NT2/D1 (cell line): ENCODE data around the gene C16orf74.

Experiments
- DNase-seq: peaks from one replicate; pipeline ENCODE4 v3.0.0-alpha.2; 2011; ENCODE audit warnings: low read depth, low spot score
- H3K27me3 ChIP-seq: 2 replicates; pipeline ENCODE4 v1.6.0; 2011; ENCODE audit warnings: mild to moderate bottlenecking; ENCODE audit not compliant: insufficient read length, insufficient read depth
- H3K36me3 ChIP-seq: 2 replicates; pipeline ENCODE4 v1.6.1; 2011; ENCODE audit warnings: mild to moderate bottlenecking, low read length, mixed read lengths; ENCODE audit not compliant: insufficient read depth, insufficient read length
- H3K4me1 ChIP-seq: 2 replicates; pipeline ENCODE4 v1.5.1; 2011; ENCODE audit not compliant: insufficient read depth, insufficient read length
- H3K4me3 ChIP-seq: 2 replicates; pipeline ENCODE4 v1.5.1; 2011; ENCODE audit warnings: low read depth; ENCODE audit not compliant: insufficient read length
- H3K9ac ChIP-seq: 2 replicates; pipeline ENCODE4 v1.6.0; 2011; ENCODE audit warnings: low read depth; ENCODE audit not compliant: insufficient read length
- H3K9me3 ChIP-seq: 2 replicates; pipeline ENCODE4 v1.5.1; 2011; ENCODE audit warnings: mild to moderate bottlenecking, low read length; ENCODE audit not compliant: insufficient read depth
- SUZ12 ChIP-seq: IDR thresholded peaks from 2 replicates; pipeline ENCODE4 v1.6.1; 2011; ENCODE audit not compliant: insufficient read length, insufficient read depth; ENCODE audit errors: extremely low read depth
- YY1 ChIP-seq: IDR thresholded peaks from 2 replicates; pipeline ENCODE4 v1.6.1; 2011; ENCODE audit not compliant: insufficient read length, insufficient read depth
- ZNF274 ChIP-seq: IDR thresholded peaks from 2 replicates; pipeline ENCODE4 v1.6.1; 2011; ENCODE audit warnings: mild to moderate bottlenecking, low read depth, low read length

C16orf74 gene

GRCh38 chr16:85746460-85747215, 4.3 kb downstream of the C16orf74 start:
- TF ChIP-seq YY1 (no peak), ZNF274 (no peak), SUZ12 (no peak)
- peaks cover 4% of the 10 kb centered on the region for H3K36me3 ChIP-seq
- H3K4me3 ChIP-seq: no peak overlapping the region
- peaks cover 20% of the 10 kb centered on the region for H3K4me1 ChIP-seq
- peak overlapping the region; percentile 57 for H3K9ac ChIP-seq
- no peak for DNase-seq
- no peaks in the 10 kb centered on the region for H3K9me3 ChIP-seq
- peaks cover 7% of the 10 kb centered on the region for H3K27me3 ChIP-seq

- TF ChIP-seq ZNF274 (no peak), YY1 (no peak), SUZ12 (no peak)
- Histone ChIP-seq H3K9me3 (no peaks in the 10 kb centered on the region), H3K9ac (peak overlapping the region; percentile 16), H3K36me3 (peaks cover 12% of the 10 kb centered on the region), H3K4me3 (no peak overlapping the region), H3K4me1 (peaks cover 12% of the 10 kb centered on the region), H3K27me3 (no peaks in the 10 kb centered on the region)
- no peak for DNase-seq
These were observed 11.8 kb downstream of the C16orf74 start for GRCh38 chr16:85738923-85739715.

DNA sequence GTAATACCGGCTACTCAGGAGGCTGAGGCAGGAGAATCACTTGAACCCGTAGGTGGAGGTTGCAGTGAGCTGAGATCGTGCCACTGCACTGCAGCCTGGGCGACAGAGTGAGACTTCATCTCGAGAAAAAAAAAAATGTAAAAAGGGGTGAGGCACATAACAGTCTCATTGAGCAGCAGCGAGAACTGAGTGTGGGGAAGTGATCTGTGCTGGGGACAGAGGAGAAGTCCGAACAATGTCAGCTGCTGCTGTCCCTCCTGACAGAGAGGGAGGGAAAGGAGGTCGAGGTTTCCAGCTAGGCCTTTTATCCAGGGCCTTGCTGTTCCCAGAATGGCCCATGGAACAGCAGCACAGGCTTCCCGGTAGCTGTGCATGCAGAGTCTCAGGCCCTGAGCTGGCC, 14.0 kb downstream of the C16orf74 start:
- TF ChIP-seq SUZ12 (no peak), YY1 (no peak), ZNF274 (no peak)
- Histone ChIP-seq H3K36me3 (peaks cover 11% of the 10 kb centered on the region), H3K27me3 (no peaks in the 10 kb centered on the region), H3K9me3 (no peaks in the 10 kb centered on the region), H3K4me3 (no peak overlapping the region), H3K4me1 (peaks cover 15% of the 10 kb centered on the region), H3K9ac (no peak overlapping the region)
- no peak for DNase-seq

GRCh38 chr16:85735946-85736345, 14.9 kb downstream of the C16orf74 start:
- Histone ChIP-seq H3K9me3 (no peaks in the 10 kb centered on the region), H3K9ac (no peak overlapping the region), H3K4me3 (no peak overlapping the region), H3K27me3 (no peaks in the 10 kb centered on the region), H3K4me1 (peaks cover 15% of the 10 kb centered on the region), H3K36me3 (peaks cover 4% of the 10 kb centered on the region)
- no peak for TF ChIP-seq YY1
- no peak for TF ChIP-seq ZNF274
- no peak for TF ChIP-seq SUZ12
- no peak for DNase-seq

DNA sequence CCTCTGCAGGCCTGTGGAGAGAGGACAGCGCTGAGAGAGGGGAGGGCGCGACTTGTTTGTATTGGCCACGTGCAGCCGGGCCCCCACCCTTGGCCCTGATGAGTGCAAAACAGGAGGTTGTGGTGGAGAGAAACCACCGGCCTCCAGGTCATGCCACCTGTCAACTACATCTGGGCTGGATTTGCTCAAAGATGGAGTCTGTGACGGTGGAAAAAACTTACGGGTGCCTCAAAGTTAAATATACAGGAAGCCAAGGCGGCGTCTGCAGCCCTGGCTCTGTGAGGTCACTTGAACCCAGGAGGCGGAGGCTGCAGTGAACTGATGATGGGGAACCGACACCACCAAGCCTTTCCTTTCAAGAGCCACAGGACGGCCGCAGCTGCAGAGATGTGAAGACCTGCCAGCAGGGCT, 15.7 kb downstream of the C16orf74 start:
- DNase-seq: no peak
- no peaks in the 10 kb centered on the region for H3K27me3 ChIP-seq
- H3K4me3 ChIP-seq: no peak overlapping the region
- H3K9me3 ChIP-seq: no peaks in the 10 kb centered on the region
- H3K36me3 ChIP-seq: peaks cover 2% of the 10 kb centered on the region
- H3K9ac ChIP-seq: no peak overlapping the region
- peaks cover 15% of the 10 kb centered on the region for H3K4me1 ChIP-seq
- no peak for TF ChIP-seq YY1
- no peak for TF ChIP-seq SUZ12
- no peak for TF ChIP-seq ZNF274

DNA sequence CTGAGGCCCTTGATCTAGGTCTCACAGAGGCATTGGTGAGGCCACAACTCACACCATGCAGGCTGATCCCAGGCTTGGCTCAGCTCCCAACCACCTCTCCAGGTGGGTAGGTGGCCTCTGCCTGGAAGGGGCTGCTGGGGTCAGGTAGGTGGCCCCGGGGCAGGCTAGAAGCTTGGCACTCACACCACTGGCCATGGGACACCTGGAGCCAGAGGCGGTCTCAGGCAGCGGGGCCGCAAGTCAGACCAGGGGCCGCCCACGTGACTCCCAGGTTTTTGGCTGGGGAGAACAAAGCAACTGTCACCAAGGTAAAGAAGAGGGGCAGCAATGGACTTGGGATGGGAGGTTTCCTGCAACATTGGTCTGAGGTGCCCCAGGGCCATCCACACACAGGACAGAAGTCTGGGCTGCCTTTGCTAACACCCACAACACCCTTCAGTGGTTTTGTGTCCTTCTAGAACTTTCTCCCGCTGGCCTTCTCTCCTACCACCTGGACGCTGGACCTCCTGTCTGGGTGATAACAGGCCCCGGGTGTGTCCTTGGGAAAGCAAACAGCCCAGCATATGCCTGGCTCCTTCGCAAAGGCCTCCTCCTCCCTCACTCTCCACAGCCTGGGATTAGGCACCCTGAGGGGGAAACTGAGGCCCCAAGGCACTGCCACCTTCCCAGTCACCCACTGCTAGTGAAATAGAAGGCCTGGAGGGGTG, 16.4 kb downstream of the C16orf74 start:
- no peak for DNase-seq
- peaks cover 2% of the 10 kb centered on the region for H3K36me3 ChIP-seq
- no peaks in the 10 kb centered on the region for H3K27me3 ChIP-seq
- H3K9me3 ChIP-seq: no peaks in the 10 kb centered on the region
- peak overlapping the region; percentile 46 for H3K9ac ChIP-seq
- TF ChIP-seq SUZ12 (no peak), YY1 (no peak), ZNF274 (no peak)
- no peak overlapping the region for H3K4me3 ChIP-seq
- H3K4me1 ChIP-seq: peaks cover 17% of the 10 kb centered on the region

GRCh38 chr16:85733839-85734170, 17.1 kb downstream of the C16orf74 start:
- Histone ChIP-seq H3K36me3 (peaks cover 2% of the 10 kb centered on the region), H3K9me3 (no peaks in the 10 kb centered on the region), H3K4me1 (peaks cover 17% of the 10 kb centered on the region), H3K9ac (no peak overlapping the region), H3K4me3 (no peak overlapping the region), H3K27me3 (no peaks in the 10 kb centered on the region)
- TF ChIP-seq SUZ12: no peak
- no peak for TF ChIP-seq ZNF274
- no peak for TF ChIP-seq YY1
- peak; percentile 81 for DNase-seq
